Measurements from ENCODE around the gene COL27A1.

The COL27A1 gene

DNA sequence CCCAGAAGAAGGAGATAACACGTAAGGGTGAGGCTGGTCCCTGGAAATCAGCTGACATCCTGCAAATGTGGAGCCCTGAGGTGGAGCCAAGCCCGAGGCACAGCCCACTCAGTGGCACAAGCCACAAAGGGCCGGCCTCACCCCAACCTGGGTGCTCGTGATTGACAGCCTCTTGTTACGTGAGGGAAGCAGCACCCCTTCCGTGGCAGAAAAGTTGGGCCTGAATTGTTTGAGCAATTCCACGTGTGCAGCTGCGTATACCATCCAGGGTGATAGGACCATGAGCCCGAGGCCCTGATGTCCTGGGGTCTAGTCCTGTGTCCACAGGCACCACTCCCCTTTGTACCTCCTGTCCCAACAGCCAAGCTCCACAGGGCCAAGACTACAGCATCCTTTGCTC lies 179.2 kb downstream of the COL27A1 start:
- Histone ChIP-seq H3K9ac (no peak overlapping the region), H3K36me3 (peaks cover 50 to 53% (median 51%) of the 10 kb centered on the region in 11 experiments), H3K27me3 (no peaks in the 10 kb centered on the region), H3K9me3 (replicated peaks in 1 of 11) (peaks cover 0 to 22% (median 8%) of the 10 kb centered on the region in 11 experiments; a peak in 11 of 22 replicates), H3K27ac (no peak overlapping the region), H3K4me1 (peaks cover 0 to 16% (median 5%) of the 10 kb centered on the region in 10 experiments; a peak in 9 of 20 replicates), H3K4me2 (no peak overlapping the region), H3K4me3 (no peak overlapping the region), H4K20me1 (peaks cover under 1 to 40% (median 24%) of the 10 kb centered on the region in 11 experiments; a peak in 19 of 22 replicates)
- TF ChIP-seq Cebpa-rat (IDR thresholded peaks at IDR 0.05) = no peak

DNA sequence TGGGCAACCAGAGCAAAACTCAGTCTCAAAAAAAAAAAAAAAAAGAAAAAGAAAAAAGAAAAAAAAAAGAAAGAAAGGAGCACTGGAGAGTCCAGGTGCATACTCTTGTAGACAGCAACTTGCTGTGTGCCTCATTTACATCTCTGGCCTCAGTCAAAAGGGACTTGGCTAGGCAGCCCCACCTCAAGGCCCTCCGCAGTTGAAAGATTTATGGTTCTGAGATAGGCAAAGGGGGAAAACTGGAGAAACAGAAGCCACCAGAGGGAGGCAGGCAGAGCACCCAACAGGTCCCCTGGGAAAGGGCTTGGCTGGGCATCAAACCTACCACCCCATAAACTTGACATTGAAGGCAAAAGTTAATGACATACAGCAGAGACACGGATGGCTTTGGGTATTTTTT lies 180.4 kb downstream of the COL27A1 start:
- Histone ChIP-seq H3K9ac (no peak overlapping the region), H3K36me3 (peaks cover 63 to 66% (median 64%) of the 10 kb centered on the region in 11 experiments), H3K4me1 (peaks cover 0 to 28% (median 11%) of the 10 kb centered on the region in 10 experiments; a peak in 12 of 20 replicates), H3K27ac (no peak overlapping the region), H3K27me3 (no peaks in the 10 kb centered on the region), H4K20me1 (peaks cover 4 to 52% (median 33%) of the 10 kb centered on the region in 11 experiments; a peak in 20 of 22 replicates), H3K4me3 (no peak overlapping the region), H3K4me2 (no peak overlapping the region), H3K9me3 (replicated peaks in 1 of 11) (peaks cover 0 to 22% (median 8%) of the 10 kb centered on the region in 11 experiments; a peak in 11 of 22 replicates)
- TF ChIP-seq Cebpa-rat (IDR thresholded peaks at IDR 0.05) = no peak

DNA sequence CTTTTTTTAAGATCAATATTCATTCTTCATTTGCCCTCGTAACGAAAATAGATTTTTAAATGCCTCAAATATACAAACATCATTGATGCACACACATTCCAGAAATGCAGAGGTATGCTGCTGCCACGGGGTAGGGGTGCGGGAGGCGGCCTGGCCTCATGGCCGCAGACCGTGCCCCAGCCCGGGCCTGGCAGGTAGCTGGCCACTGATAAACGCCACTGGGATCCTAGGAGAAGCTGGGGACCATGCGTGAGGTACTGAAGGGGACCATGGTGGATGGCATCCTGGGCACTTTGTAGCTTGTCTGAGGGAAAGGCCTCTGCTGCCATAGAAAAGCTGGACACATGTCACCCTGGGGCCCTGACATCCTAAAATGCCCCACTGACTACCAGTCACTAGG lies 180.8 kb downstream of the COL27A1 start:
- peaks cover 4 to 56% (median 37%) of the 10 kb centered on the region in 11 experiments; a peak in 21 of 22 replicates for H4K20me1 ChIP-seq
- H3K4me3 ChIP-seq = no peak overlapping the region
- no peak overlapping the region for H3K4me2 ChIP-seq
- peaks cover 0 to 22% (median 8%) of the 10 kb centered on the region in 11 experiments; a peak in 11 of 22 replicates for H3K9me3 ChIP-seq (replicated peaks in 1 of 11)
- TF ChIP-seq Cebpa-rat (IDR thresholded peaks at IDR 0.05) = no peak
- H3K36me3 ChIP-seq = peaks cover 67 to 70% (median 68%) of the 10 kb centered on the region in 11 experiments
- H3K4me1 ChIP-seq = peaks cover 0 to 29% (median 13%) of the 10 kb centered on the region in 10 experiments; a peak in 12 of 20 replicates
- H3K27ac ChIP-seq = no peak overlapping the region
- 0 out of 22 replicates have a peak overlapping the region, but pooled peaks of 2 of the 11 experiments have one; percentile 8 to 29 for H3K9ac ChIP-seq
- no peaks in the 10 kb centered on the region for H3K27me3 ChIP-seq

DNA sequence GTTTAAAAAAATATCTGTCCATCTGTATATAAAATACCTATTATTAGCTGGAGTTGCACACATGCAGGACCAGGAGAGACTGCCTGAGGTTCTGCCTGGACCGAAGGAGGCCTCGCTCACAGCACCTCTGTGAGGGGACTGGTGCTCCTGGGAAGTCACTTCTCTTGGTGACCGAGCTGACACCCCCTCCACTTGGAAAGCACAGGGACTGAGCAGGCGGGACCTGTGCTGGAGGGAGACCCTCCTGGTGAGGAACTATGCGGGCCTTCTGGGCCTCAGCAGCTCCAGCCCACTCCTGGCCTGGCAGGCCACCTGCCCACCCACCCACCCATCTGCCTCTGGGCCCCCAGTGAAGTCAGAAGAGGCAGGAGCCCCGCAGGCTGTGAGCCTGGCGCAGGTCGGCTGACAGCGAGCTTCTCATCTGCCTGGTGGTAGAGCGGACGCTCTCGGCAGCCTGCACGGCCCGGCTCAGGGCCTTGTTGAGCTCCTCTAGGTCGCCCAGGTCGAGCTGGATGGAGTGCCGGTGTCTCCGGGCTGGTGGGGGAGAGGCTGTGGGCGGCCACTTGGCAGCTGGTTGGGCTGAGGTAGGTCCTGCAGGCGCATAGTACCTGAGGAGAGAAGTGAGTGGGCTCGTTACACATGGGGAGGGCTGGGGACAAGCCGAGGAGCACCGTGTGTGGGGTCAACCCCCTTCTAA lies 181.5 kb downstream of the COL27A1 start:
- no peak overlapping the region for H3K4me3 ChIP-seq
- peaks cover 0 to 36% (median 15%) of the 10 kb centered on the region in 10 experiments; a peak in 12 of 20 replicates for H3K4me1 ChIP-seq
- H3K9ac ChIP-seq = 0 out of 22 replicates have a peak overlapping the region, but pooled peaks of 1 of the 11 experiments have one; percentile 8
- peaks cover 74 to 77% (median 75%) of the 10 kb centered on the region in 11 experiments for H3K36me3 ChIP-seq
- no peak overlapping the region for H3K27ac ChIP-seq
- TF ChIP-seq Cebpa-rat (IDR thresholded peaks at IDR 0.05) = no peak
- no peak overlapping the region for H3K4me2 ChIP-seq
- peaks cover 0 to 22% (median 8%) of the 10 kb centered on the region in 11 experiments; a peak in 11 of 22 replicates for H3K9me3 ChIP-seq (replicated peaks in 1 of 11)
- peaks cover 4 to 63% (median 42%) of the 10 kb centered on the region in 11 experiments; a peak in 21 of 22 replicates for H4K20me1 ChIP-seq
- H3K27me3 ChIP-seq = no peaks in the 10 kb centered on the region

- peaks cover 0 to 41% (median 15%) of the 10 kb centered on the region in 10 experiments; a peak in 12 of 20 replicates for H3K4me1 ChIP-seq
- no peak for TF ChIP-seq Cebpa-rat (IDR thresholded peaks at IDR 0.05)
Measured at GRCh38 chr9:114338187-114338586, 182.8 kb downstream of the COL27A1 start.

GRCh38 chr9:114339130-114339908 lies 184.0 kb downstream of the COL27A1 start:
- Histone ChIP-seq H3K27ac (peak overlapping the region in 4 of 11 experiments; percentile 5 to 53 (median 28); a peak in 2 of 22 replicates), H4K20me1 (peaks cover 4 to 84% (median 59%) of the 10 kb centered on the region in 11 experiments; a peak in 21 of 22 replicates)
- TF ChIP-seq Cebpa-rat (IDR thresholded peaks at IDR 0.05) = no peak

More at GRCh38 chr9:114338187-114338586, 182.8 kb downstream of the COL27A1 start:
- Histone ChIP-seq H3K36me3 (peaks cover 85 to 90% (median 87%) of the 10 kb centered on the region in 11 experiments), H3K9me3 (replicated peaks in 1 of 11) (peaks cover 0 to 22% (median 8%) of the 10 kb centered on the region in 11 experiments; a peak in 11 of 22 replicates), H3K4me3 (no peak overlapping the region), H3K27ac (0 out of 22 replicates have a peak overlapping the region, but pooled peaks of 1 of the 11 experiments have one; percentile 19), H3K9ac (peak overlapping the region in 1 of 11 experiments; percentile 3; a peak in 1 of 22 replicates), H3K27me3 (no peaks in the 10 kb centered on the region), H3K4me2 (no peak overlapping the region), H4K20me1 (peaks cover 4 to 72% (median 47%) of the 10 kb centered on the region in 11 experiments; a peak in 21 of 22 replicates)

DNA sequence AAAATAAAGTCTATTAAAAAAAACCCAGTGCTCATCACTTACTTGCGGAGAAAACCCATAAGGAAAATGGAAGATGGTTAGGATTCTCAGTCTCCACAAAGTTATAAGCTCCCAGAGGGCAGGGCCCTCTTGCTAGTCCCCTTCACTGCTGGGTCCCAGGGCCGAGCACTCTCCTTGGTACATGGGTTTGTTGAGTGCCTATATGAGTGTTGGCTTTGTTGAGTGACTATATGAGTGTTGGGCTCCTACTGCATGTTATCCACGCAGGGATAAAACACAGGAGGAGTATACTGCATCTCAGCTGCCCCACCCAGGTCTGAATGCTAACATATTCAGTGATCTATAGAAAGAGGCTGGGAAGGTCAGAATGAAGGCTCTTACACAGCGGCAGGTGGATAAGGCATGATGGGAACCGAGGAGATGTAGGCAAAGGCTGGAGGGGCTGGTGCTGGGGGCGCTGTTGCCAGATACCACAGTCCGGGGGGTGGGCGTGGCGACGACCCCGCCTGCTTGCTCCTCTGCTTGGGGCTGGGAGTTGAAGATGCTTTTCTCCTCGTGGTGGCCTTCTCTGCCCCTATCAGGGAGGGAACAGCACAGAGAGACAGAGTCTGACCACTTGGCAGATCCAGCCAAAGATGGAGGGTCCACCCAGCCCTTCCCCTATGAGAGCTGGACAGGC lies 186.0 kb downstream of the COL27A1 start:
- Histone ChIP-seq H3K9me3 (replicated peaks in 1 of 11) (0 out of 22 replicates have a peak, but pooled peaks cover 0 to 2% (median 0%) of the 10 kb centered on the region in 11 experiments), H3K4me2 (no peak overlapping the region; a peak in 1 of 22 replicates), H3K36me3 (peaks cover 97 to 100% (median 98%) of the 10 kb centered on the region in 11 experiments), H3K27ac (peak overlapping the region in 4 of 11 experiments; percentile 3 to 53 (median 20); a peak in 1 of 22 replicates), H3K9ac (0 out of 22 replicates have a peak overlapping the region, but pooled peaks of 1 of the 11 experiments have one; percentile 3), H3K4me3 (no peak overlapping the region), H3K4me1 (peaks cover 0 to 32% (median 11%) of the 10 kb centered on the region in 10 experiments; a peak in 11 of 20 replicates), H4K20me1 (peaks cover 4 to 88% (median 60%) of the 10 kb centered on the region in 11 experiments; a peak in 21 of 22 replicates), H3K27me3 (no peaks in the 10 kb centered on the region)
- no peak for TF ChIP-seq Cebpa-rat (IDR thresholded peaks at IDR 0.05)

More at GRCh38 chr9:114339130-114339908, 184.0 kb downstream of the COL27A1 start:
- H3K4me2 ChIP-seq = peak overlapping the region in 2 of 11 experiments; percentile 52 to 62; a peak in 3 of 22 replicates
- peaks cover 0 to 22% (median 8%) of the 10 kb centered on the region in 11 experiments; a peak in 11 of 22 replicates for H3K9me3 ChIP-seq (replicated peaks in 1 of 11)
- no peaks in the 10 kb centered on the region for H3K27me3 ChIP-seq
- peaks cover 0 to 41% (median 15%) of the 10 kb centered on the region in 10 experiments; a peak in 12 of 20 replicates for H3K4me1 ChIP-seq
- H3K4me3 ChIP-seq = no peak overlapping the region
- no peak overlapping the region; a peak in 1 of 22 replicates for H3K9ac ChIP-seq
- H3K36me3 ChIP-seq = peaks cover 96 to 100% (median 98%) of the 10 kb centered on the region in 11 experiments

Measured in BLaER1 treated with 17β-estradiol and CSF1 and Interleukin-3, amounts not matched to agents 10 nM and 100 nM (cell line).